Parathyroid adenoma (tissue), 2 donors: Measurements from ENCODE around the gene MCL1.
A peak's percentile ranks its signal among the peaks of the same experiment; 100 is the strongest.

Source experiments
- H2AFZ ChIP-seq: fragments of 300-600 bp; sonication (generic); one replicate; pipeline ENCODE4 v1.7.0; 2017; ENCODE audit warnings: antibody characterized with exemption, mild to moderate bottlenecking
- H3K27ac ChIP-seq: fragments of 300-600 bp; sonication (generic); one replicate; pipeline ENCODE4 v1.7.0; 2017
- H3K27me3 ChIP-seq: fragments of 300-600 bp; sonication (generic); one replicate; pipeline ENCODE4 v1.7.0; 2017; ENCODE audit warnings: low read length; ENCODE audit not compliant: control insufficient read depth, insufficient read depth
- H3K36me3 ChIP-seq: fragments of 300-600 bp; sonication (generic); one replicate; pipeline ENCODE4 v1.7.0; 2017; ENCODE audit warnings: low read length; ENCODE audit not compliant: control insufficient read depth, insufficient read depth
- H3K4me1 ChIP-seq: fragments of 300-600 bp; sonication (generic); one replicate; pipeline ENCODE4 v1.7.0; 2017; ENCODE audit warnings: control low read depth
- H3K4me2 ChIP-seq: fragments of 300-600 bp; sonication (generic); one replicate; pipeline ENCODE4 v1.7.0; 2017; ENCODE audit warnings: low read length
- H3K4me3 ChIP-seq: fragments of 300-600 bp; sonication (generic); one replicate; pipeline ENCODE4 v1.7.0; 2017; ENCODE audit warnings: low read depth, low read length
- H3K79me2 ChIP-seq: fragments of 300-600 bp; sonication (generic); one replicate; pipeline ENCODE4 v1.7.0; 2017; ENCODE audit warnings: control low read depth
- H3K9ac ChIP-seq: fragments of 300-600 bp; sonication (generic); one replicate; pipeline ENCODE4 v1.7.0; 2017; ENCODE audit warnings: mild to moderate bottlenecking
- H3K9me3 ChIP-seq: fragments of 300-600 bp; sonication (generic); one replicate; pipeline ENCODE4 v1.7.0; 2017; ENCODE audit warnings: low read length; ENCODE audit not compliant: control insufficient read depth
- CTCF ChIP-seq: fragments of 300-600 bp; sonication (generic); IDR thresholded peaks from one replicate; pipeline ENCODE4 v1.7.0; 2017; ENCODE audit warnings: antibody characterized with exemption, mild to moderate bottlenecking
- donor health status: primary hyperparathyroidism.

The MCL1 gene

GRCh38 chr1:150548324-150548631 lies 31.1 kb downstream of the MCL1 start:
- Histone ChIP-seq H3K36me3 (no peaks in the 10 kb centered on the region), H3K27me3 (no peaks in the 10 kb centered on the region), H3K4me2 (peak overlapping the region; percentile 76), H3K4me1 (no peaks in the 10 kb centered on the region), H3K9ac (no peak overlapping the region), H3K27ac (no peak overlapping the region), H3K4me3 (peak overlapping the region; percentile 52), H2AFZ (peak overlapping the region; percentile 87), H3K79me2 (no peaks in the 10 kb centered on the region), H3K9me3 (no peaks in the 10 kb centered on the region)
- TF ChIP-seq CTCF: no peak

DNA sequence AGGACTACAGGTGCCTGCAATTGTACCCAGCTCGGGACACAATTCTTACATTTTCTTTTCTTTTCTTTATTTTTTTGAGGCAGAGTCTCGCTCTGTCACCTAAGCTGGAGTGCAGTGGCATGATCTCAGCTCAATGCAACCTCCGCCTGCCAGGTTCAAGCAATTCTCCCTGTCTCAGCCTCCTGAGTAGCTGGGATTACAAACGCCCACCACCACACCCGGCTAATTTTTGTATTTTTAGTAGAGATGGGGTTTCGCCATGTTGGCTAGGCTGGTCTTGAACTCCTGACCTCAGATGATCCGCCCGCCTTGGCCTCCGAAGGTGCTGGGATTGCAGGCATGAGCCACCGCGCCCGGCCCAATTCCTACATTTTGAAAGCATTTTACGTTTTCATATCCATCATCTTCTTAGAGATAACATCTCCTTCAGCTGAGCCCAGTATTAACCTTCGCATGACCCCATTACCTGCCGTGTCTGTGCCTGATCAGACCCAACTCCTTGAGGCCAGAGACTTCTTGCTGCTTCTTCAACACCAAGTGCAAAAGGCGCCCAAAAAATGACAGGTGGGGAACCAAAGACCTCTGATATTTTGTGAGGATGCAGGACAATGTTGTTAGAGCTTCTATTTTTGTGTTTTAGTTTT lies 33.0 kb downstream of the MCL1 start:
- Histone ChIP-seq H3K27ac (no peak overlapping the region), H3K4me2 (no peak overlapping the region), H2AFZ (no peak overlapping the region), H3K9ac (no peak overlapping the region), H3K9me3 (no peaks in the 10 kb centered on the region), H3K79me2 (no peaks in the 10 kb centered on the region), H3K27me3 (no peaks in the 10 kb centered on the region), H3K4me3 (no peak overlapping the region), H3K36me3 (no peaks in the 10 kb centered on the region), H3K4me1 (no peaks in the 10 kb centered on the region)
- no peak for TF ChIP-seq CTCF

DNA sequence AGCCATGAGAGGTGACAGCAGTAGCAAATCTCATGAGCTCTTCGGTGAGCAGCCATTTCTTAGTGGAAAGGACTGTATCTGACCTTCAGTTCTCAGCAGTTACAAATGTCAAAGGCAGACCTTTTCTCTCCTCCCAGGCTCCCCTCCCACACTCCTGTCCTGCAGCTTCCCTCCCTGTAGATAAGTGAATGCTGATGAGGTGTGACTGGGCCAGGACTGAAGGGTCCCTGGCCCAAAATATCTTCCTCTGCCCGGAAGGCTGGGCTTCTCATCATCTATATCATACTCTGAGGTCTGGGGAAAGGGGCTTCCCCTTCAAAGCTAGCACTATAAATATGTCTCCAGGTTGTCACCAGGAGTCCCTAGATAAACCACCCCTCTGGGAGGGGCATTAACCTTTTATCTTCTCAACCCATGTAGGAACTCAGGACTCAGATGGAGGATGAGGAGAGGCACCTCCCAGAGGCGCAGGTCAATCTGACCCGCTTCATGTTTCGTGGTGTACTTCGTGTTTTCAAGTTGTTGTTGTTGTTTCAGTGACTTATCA lies 33.9 kb downstream of the MCL1 start:
- no peak for TF ChIP-seq CTCF
- H2AFZ ChIP-seq: no peak overlapping the region
- H3K4me3 ChIP-seq: no peak overlapping the region
- no peaks in the 10 kb centered on the region for H3K9me3 ChIP-seq
- H3K4me2 ChIP-seq: no peak overlapping the region
- no peaks in the 10 kb centered on the region for H3K79me2 ChIP-seq
- no peaks in the 10 kb centered on the region for H3K36me3 ChIP-seq
- no peak overlapping the region for H3K9ac ChIP-seq
- H3K27me3 ChIP-seq: no peaks in the 10 kb centered on the region
- H3K27ac ChIP-seq: no peak overlapping the region
- H3K4me1 ChIP-seq: no peaks in the 10 kb centered on the region

GRCh38 chr1:150544204-150544603 lies 35.2 kb downstream of the MCL1 start:
- Histone ChIP-seq H3K4me1 (no peaks in the 10 kb centered on the region), H3K9me3 (no peaks in the 10 kb centered on the region), H3K4me2 (no peak overlapping the region), H3K27me3 (no peaks in the 10 kb centered on the region), H2AFZ (no peak overlapping the region), H3K79me2 (no peaks in the 10 kb centered on the region), H3K9ac (no peak overlapping the region), H3K27ac (no peak overlapping the region), H3K36me3 (no peaks in the 10 kb centered on the region), H3K4me3 (no peak overlapping the region)
- no peak for TF ChIP-seq CTCF

DNA sequence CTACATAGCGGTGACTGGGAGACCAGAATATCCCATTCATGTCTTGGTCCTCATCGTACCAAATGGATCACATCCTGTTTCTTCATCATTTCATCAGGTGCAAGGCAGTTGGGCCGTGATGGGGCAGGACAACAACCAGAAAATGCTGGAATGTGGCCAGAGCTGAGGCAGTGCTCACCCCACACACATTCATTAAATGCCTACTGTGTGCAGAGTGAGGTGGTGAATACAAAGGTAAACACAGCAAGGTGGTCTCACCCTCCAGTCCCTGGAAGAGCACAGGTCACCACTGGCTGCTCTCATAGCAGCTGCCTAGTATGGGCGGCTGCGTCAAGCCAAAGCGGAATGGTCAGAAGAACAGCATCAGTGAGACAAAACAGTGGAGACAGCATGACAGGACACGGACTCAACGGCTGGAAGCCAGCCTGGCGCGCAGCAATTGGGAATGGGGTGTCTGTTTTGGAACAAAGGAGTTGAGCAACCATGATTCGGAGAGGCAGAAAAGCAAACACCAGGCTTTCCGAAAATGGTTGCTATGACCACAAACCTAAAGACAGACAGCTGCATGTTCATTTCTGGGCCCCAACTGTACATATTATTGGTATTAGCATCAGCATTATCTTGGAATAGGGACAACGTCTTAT lies 35.8 kb downstream of the MCL1 start:
- no peak overlapping the region for H3K9ac ChIP-seq
- no peak overlapping the region for H2AFZ ChIP-seq
- no peaks in the 10 kb centered on the region for H3K79me2 ChIP-seq
- H3K36me3 ChIP-seq: no peaks in the 10 kb centered on the region
- no peaks in the 10 kb centered on the region for H3K27me3 ChIP-seq
- H3K9me3 ChIP-seq: no peaks in the 10 kb centered on the region
- no peak overlapping the region for H3K4me2 ChIP-seq
- no peak overlapping the region for H3K4me3 ChIP-seq
- H3K4me1 ChIP-seq: no peaks in the 10 kb centered on the region
- no peak for TF ChIP-seq CTCF
- H3K27ac ChIP-seq: no peak overlapping the region
